Ovary (tissue), 9 donors: ENCODE data around the gene CHMP3. TPM values are rescaled to one million over a fixed set of nuclear protein-coding genes. Genes with fewer than 3 reads are reported as not detected.
"Not testable (repeated sequence)": the region's sequence is repeated elsewhere in the genome, so short reads cannot be mapped to it uniquely, and the experiment has no call there.

Source experiments
- DNase-seq, 5 donors: peaks; one replicate each; pipeline ENCODE4 v3.0.0-alpha.2; 2019 to 2020
- H3K27ac ChIP-seq, 2 donors: fragments of 200-600 bp; one replicate each; pipeline versions ENCODE4 v1.5.1 to v1.8.0; 2019 to 2022
- H3K27me3 ChIP-seq: fragments of 200-600 bp; one replicate; pipeline ENCODE4 v1.8.0; 2022
- H3K36me3 ChIP-seq: fragments of 200-600 bp; sonication (generic); one replicate; pipeline ENCODE4 v1.5.1; 2019
- H3K4me1 ChIP-seq: one replicate; pipeline ENCODE4 v1.8.1; 2013; ENCODE audit warnings: mild to moderate bottlenecking, moderate library complexity; ENCODE audit not compliant: insufficient read depth
- H3K4me3 ChIP-seq: fragments of 200-600 bp; sonication (generic); one replicate; pipeline ENCODE4 v1.5.1; 2017
- H3K9me3 ChIP-seq, 2 donors: fragments of 200-600 bp in 1 of 2; sonication (generic) in 1 of 2; one replicate each; pipeline versions ENCODE4 v1.5.1 to v1.8.1; 2013 to 2019; ENCODE audit warnings: mild to moderate bottlenecking in 1 of 2, moderate library complexity in 1 of 2
- EP300 ChIP-seq: sonication (generic); formaldehyde crosslinking; IDR thresholded peaks from one replicate; pipeline ENCODE4 v1.6.1; 2017; ENCODE audit warnings: antibody characterized with exemption
- POLR2A ChIP-seq: fragments of 450-650 bp; IDR thresholded peaks from one replicate; pipeline ENCODE4 v1.6.1; 2017; ENCODE audit warnings: antibody characterized with exemption, mild to moderate bottlenecking, moderate library complexity
- WGBS, 3 donors: extraction: QIAGEN DNeasy Blood & Tissue Kit in 1 of 3; methylation state at CpG; one replicate each; pipeline versions ENCODE4 v1.1.5 to v1.1.7; 2013 to 2017; 5-methylcytosine and 5-hydroxymethylcytosine counted together
- intact Hi-C, 4 donors: fragments of 100-400 bp; cut with DNase I; formaldehyde crosslinking; loops; one replicate each; pipeline versions ENCODE4 v1.11.0 to v1.15.1; 2022 to 2023
- polyA plus RNA-seq, 2 donors: library from polyadenylated mRNA; stranded (reverse); fragments of 200-250 nt in 1 of 2; fragments of 350-450 nt in 1 of 2; fragmentation: Illumina TruSeq in 1 of 2; extraction: RNeasy Lipid Tissue Mini Kit (QIAGEN cat#74804) in 1 of 2; gene quantifications; one replicate each; pipeline ENCODE4 v1.2.3, GENCODE V29; 2013 to 2014
- total RNA-seq, 7 donors: library from RNA; depleted of rRNA in 2 of 7; stranded (reverse); fragments of >200 nt in 2 of 7; fragmentation: NEBNext Ultra II Directional in 3 of 7; extraction: Animal tissue kit (Norgen Biotek cat#: 25700) in 3 of 7; gene quantifications; one replicate each; pipeline versions ENCODE4 v1.1.0 to v1.2.4, GENCODE V29; 2016 to 2023
- TF ChIP-seq, protein P1 (sequence below), 3 donors: fragments of 450-650 bp in 2 of 3; fragments of 200-600 bp in 1 of 3; IDR thresholded peaks; one replicate each; pipeline versions ENCODE4 v1.5.1 to v1.8.0; 2016 to 2022; ENCODE audit warnings: antibody characterized with exemption in 3 of 3, mild to moderate bottlenecking in 1 of 3
- donor health status: DM: no; HTN: no; CAD: no; lungs with moderate emphysema.
- donor health status: DM: no; HTN: no; CAD: no.
- donor health status: Bipolar disorder and iron deficiency.
- donor health status: DM: yes; HTN: yes; CAD: no.
- donor health status: DM: no; HTN: no; CAD: no.
- donor health status: DM: yes; HTN: yes; CAD: no.

The CHMP3 gene
- total and polyA plus RNA-seq, 9 donors, result 38.6 to 255 (median 94.2) TPM

DNA sequence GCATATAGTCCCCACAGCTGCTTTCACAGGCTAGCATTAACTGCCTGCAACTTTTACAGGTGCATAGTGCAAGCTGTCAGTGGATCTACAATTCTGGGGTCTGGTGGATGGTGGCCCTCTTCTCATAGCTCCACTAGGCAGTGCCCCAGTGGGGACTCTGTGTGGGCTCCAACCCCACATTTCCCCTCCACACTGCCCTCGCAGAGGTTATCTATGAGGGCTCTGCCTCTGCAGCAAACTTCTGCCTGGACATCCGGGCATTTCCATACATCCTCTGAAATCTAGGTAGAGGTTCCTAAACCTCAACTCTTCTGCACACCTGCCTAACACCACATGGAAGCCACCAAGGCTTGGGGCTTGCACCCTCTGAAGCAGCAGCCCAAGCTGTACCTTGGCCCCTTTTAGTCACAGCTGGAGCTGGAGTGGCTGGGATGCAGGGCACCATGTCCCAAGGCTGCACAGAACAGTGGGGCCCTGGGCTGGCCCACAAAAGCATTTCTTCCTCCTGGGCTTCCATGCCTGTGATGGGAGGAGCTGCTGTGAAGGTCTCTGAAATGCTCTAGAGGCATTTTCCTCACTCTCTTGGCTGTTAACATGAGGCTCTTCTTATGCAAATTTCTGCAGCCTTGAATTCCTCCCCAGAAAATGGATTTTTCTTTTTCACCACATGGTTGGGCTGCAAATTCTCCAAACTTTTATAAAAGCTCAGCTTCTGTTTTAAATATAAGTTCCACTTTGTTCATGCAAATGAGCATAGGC lies 62.7 kb downstream of the CHMP3 start:
- no peaks in the 10 kb centered on the region for H3K36me3 ChIP-seq
- H3K9me3 ChIP-seq, result peaks cover 0 to 7% of the 10 kb centered on the region in 2 donors
- no peak for TF ChIP-seq POLR2A
- TF ChIP-seq, protein P1, sequence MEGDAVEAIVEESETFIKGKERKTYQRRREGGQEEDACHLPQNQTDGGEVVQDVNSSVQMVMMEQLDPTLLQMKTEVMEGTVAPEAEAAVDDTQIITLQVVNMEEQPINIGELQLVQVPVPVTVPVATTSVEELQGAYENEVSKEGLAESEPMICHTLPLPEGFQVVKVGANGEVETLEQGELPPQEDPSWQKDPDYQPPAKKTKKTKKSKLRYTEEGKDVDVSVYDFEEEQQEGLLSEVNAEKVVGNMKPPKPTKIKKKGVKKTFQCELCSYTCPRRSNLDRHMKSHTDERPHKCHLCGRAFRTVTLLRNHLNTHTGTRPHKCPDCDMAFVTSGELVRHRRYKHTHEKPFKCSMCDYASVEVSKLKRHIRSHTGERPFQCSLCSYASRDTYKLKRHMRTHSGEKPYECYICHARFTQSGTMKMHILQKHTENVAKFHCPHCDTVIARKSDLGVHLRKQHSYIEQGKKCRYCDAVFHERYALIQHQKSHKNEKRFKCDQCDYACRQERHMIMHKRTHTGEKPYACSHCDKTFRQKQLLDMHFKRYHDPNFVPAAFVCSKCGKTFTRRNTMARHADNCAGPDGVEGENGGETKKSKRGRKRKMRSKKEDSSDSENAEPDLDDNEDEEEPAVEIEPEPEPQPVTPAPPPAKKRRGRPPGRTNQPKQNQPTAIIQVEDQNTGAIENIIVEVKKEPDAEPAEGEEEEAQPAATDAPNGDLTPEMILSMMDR (IDR thresholded peaks at IDR 0.05), result no peak
- TF ChIP-seq EP300, result no peak
- no peak for DNase-seq
- intact Hi-C loops, result no loop called here
- no peak overlapping the region for H3K27ac ChIP-seq
- H3K4me1 ChIP-seq, result no peaks in the 10 kb centered on the region
- WGBS, 3 donors, result 97 to 100% (median 98%) methylated on average over 2 of the region's 2 CpGs
- no peaks in the 10 kb centered on the region for H3K27me3 ChIP-seq
- no peak overlapping the region for H3K4me3 ChIP-seq

DNA sequence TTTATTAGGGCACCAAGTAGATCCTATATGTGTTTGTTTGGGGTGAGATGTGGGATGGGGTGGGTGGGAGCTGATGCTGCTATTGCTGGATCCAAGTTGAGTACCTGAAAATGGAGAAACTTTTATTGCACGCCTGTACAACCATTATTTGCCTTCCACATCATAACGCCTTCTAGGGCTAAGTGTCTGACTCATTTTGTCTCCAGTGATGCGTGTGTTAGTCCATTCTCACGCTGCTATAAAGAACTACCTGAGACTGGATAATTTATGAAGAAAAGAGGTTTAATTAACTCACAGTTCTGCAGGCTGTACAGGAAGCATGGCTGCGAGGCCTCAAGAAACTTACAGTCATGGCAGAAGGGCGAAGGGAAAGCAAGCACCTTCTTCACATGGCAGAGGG lies 63.9 kb downstream of the CHMP3 start:
- Histone ChIP-seq H3K27me3 (no peaks in the 10 kb centered on the region), H3K4me3 (no peak overlapping the region), H3K27ac (no peak overlapping the region), H3K36me3 (no peaks in the 10 kb centered on the region), H3K9me3 (peaks cover 0 to 7% of the 10 kb centered on the region in 2 donors), H3K4me1 (no peaks in the 10 kb centered on the region)
- no peak for DNase-seq
- 86 to 98% (median 89%) methylated on average over 6 of the region's 6 CpGs for WGBS, 3 donors
- intact Hi-C loops, result no loop called here
- TF ChIP-seq, protein P1 (IDR thresholded peaks at IDR 0.05), result no peak

DNA sequence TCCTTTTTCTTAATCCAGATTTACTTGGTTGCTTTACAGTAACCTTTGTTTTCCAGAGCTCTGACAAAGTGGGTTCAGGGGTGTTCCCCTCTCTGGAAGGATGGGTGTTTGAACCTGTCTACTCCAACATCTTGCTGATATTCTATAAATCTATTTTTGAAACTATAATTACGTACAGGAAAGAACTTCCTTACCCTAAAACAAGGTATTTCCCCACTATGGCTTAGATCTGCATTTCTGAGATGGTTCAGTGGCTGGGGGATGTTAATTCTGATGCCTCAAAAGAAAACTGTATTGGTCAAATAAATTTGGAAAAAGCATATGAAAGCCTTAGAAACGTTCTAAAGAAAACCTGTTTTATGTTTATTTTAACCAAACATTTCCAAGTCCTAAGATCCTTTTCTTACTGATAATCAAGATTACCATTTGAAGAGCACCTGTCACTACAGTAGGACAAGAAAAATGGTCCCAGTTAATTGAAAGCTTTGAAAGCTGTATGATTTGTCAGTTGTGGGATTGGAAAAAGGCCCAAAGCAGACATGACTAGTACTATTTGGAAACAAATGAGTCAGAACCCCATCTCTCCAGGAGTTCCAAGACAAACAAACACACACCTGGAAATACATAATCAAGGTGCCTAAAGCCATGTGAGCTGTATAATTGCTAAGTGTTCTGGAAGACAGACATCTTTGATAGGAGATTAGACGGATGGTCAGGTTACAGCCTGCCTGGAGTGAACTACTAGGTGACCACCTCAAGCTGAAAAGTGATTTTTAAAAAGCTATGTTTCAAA lies 64.6 kb downstream of the CHMP3 start:
- Histone ChIP-seq H3K27me3 (no peaks in the 10 kb centered on the region), H3K9me3 (peaks cover 0 to 7% of the 10 kb centered on the region in 2 donors), H3K4me3 (no peak overlapping the region), H3K4me1 (no peaks in the 10 kb centered on the region), H3K36me3 (no peaks in the 10 kb centered on the region), H3K27ac (no peak overlapping the region)
- no peak for DNase-seq
- TF ChIP-seq EP300 (no peak), POLR2A (no peak)
- TF ChIP-seq, protein P1 (IDR thresholded peaks at IDR 0.05), result no peak
- 85 to 92% (median 86%) methylated on average over 3 of the region's 3 CpGs for WGBS, 3 donors
- intact Hi-C loops, result no loop called here

DNA sequence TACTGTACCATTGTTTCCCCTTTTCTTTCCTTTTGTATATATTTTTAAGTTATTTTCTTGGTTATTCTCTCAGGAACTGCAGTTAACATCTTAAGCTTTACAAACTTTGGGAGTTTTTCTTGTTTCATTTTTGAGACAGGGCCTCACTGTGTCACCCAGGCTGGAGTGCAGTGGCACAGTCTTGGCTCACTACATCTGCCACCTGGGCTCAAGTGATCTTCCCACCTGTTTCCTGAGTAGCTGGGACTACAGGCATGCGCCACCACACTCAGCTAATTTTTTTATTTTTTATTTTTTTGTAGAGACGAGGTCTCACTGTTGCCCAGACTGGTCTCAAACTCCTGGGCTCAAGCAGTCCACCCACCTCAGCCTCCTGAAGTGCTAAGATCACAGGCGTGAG lies 66.9 kb downstream of the CHMP3 start:
- H3K36me3 ChIP-seq, H3K27ac ChIP-seq, H3K4me3 ChIP-seq, H3K9me3 ChIP-seq, H3K4me1 ChIP-seq, H3K27me3 ChIP-seq, intact Hi-C loops, DNase-seq: not testable (repeated sequence)
- 91 to 93% (median 93%) methylated on average over 3 of the region's 3 CpGs for whole genome bisulfite sequencing, 3 donors

DNA sequence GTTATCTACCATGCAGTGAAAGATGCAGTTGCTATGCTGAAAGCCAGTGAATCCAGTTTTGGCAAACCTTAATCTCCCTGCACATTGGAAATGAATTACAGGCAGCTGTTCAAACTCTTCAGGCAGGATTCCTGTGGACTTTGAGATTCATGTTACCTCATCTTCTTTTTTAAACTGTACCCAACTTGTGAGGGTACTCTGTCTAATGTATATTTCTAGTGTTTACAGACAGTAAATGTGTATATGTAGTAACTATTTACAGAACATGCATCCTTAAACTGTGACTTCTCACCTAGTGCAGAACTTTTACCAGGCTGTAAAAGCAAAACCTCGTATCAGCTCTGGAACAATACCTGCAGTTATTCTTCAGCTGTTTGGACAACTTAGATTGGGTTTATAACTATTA lies 71.2 kb downstream of the CHMP3 start:
- H3K4me1 ChIP-seq, result no peaks in the 10 kb centered on the region
- no peak for DNase-seq
- no peaks in the 10 kb centered on the region for H3K27me3 ChIP-seq
- H3K36me3 ChIP-seq, result no peaks in the 10 kb centered on the region
- intact Hi-C loops, result no loop called here
- TF ChIP-seq EP300 (no peak), POLR2A (no peak)
- TF ChIP-seq, protein P1 (IDR thresholded peaks at IDR 0.05), result no peak
- WGBS, 3 donors, result 63 to 75% (median 74%) methylated on average over 1 of the region's 1 CpG
- no peaks in the 10 kb centered on the region for H3K9me3 ChIP-seq
- H3K27ac ChIP-seq, result no peak overlapping the region
- no peak overlapping the region for H3K4me3 ChIP-seq
